Endothelial cell (in vitro differentiated cells): Measurements from ENCODE around the gene AAGAB. TPM values are rescaled to one million over a fixed set of nuclear protein-coding genes. Genes with fewer than 3 reads are reported as not detected.

Experiments
- DNase-seq: peaks from one replicate; pipeline ENCODE4 v3.0.0; 2021; ENCODE audit warnings: low spot score
- H3K27ac Mint-ChIP-seq: one replicate; pipeline ENCODE4 v1.8.0; 2021; ENCODE audit warnings: mixed read lengths, inconsistent platforms; ENCODE audit not compliant: unreplicated experiment
- H3K27me3 Mint-ChIP-seq: one replicate; pipeline ENCODE4 v1.8.0; 2021; ENCODE audit warnings: mild to moderate bottlenecking, moderate library complexity, mixed read lengths, inconsistent platforms; ENCODE audit not compliant: unreplicated experiment
- H3K36me3 Mint-ChIP-seq: one replicate; pipeline ENCODE4 v1.8.0; 2021; ENCODE audit warnings: mild to moderate bottlenecking, low read depth, mixed read lengths, inconsistent platforms; ENCODE audit not compliant: unreplicated experiment
- H3K4me1 Mint-ChIP-seq: one replicate; pipeline ENCODE4 v1.8.0; 2021; ENCODE audit warnings: mild to moderate bottlenecking, mixed read lengths, inconsistent platforms; ENCODE audit not compliant: unreplicated experiment
- H3K4me3 Mint-ChIP-seq: one replicate; pipeline ENCODE4 v1.8.0; 2021; ENCODE audit warnings: mild to moderate bottlenecking, mixed read lengths, inconsistent platforms; ENCODE audit not compliant: unreplicated experiment
- H3K9me3 Mint-ChIP-seq: one replicate; pipeline ENCODE4 v1.8.0; 2021; ENCODE audit warnings: mixed read lengths, inconsistent platforms; ENCODE audit not compliant: unreplicated experiment
- total RNA-seq: library from RNA; stranded (reverse); fragmentation: NEBNext Ultra II Directional; extraction: Animal tissue kit (Norgen Biotek cat#: 25700); gene quantifications from one replicate; pipeline ENCODE4 v1.2.1, GENCODE V29; 2021; ENCODE audit not compliant: unreplicated experiment
- TF ChIP-seq, protein P1 (sequence below): fragments of 200-600 bp; sonication (generic); IDR thresholded peaks from one replicate; pipeline ENCODE4 v1.5.0; 2021; ENCODE audit warnings: antibody characterized with exemption; ENCODE audit not compliant: unreplicated experiment

AAGAB gene
- total RNA-seq, 1 donor from 2014 or later: 40.6 TPM

DNA sequence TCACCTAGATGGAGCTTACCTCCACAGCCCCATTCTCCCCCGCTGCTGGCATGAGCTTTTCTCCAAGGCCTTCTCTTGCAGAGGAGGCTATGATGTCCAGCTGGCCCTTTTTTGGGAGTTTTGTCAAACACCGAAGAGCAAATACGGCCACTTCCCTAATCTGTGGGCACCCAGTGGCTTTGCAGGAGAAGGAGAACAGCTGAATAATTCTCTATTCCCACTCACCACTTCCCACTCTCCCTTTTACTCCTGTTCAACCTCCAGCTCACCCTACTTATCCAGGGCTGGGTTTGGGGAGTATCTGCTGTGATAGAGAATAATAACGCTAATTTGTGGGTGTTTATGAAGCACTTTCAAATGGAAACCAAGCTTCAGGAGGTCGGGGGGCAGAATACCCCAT, 93.0 kb downstream of the AAGAB start:
- no peak for DNase-seq
- TF ChIP-seq, protein P1, sequence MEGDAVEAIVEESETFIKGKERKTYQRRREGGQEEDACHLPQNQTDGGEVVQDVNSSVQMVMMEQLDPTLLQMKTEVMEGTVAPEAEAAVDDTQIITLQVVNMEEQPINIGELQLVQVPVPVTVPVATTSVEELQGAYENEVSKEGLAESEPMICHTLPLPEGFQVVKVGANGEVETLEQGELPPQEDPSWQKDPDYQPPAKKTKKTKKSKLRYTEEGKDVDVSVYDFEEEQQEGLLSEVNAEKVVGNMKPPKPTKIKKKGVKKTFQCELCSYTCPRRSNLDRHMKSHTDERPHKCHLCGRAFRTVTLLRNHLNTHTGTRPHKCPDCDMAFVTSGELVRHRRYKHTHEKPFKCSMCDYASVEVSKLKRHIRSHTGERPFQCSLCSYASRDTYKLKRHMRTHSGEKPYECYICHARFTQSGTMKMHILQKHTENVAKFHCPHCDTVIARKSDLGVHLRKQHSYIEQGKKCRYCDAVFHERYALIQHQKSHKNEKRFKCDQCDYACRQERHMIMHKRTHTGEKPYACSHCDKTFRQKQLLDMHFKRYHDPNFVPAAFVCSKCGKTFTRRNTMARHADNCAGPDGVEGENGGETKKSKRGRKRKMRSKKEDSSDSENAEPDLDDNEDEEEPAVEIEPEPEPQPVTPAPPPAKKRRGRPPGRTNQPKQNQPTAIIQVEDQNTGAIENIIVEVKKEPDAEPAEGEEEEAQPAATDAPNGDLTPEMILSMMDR: no peak
- H3K4me3 Mint-ChIP-seq: no peak overlapping the region
- no peak overlapping the region for H3K27ac Mint-ChIP-seq
- H3K4me1 Mint-ChIP-seq: peaks cover 19% of the 10 kb centered on the region
- no peaks in the 10 kb centered on the region for H3K36me3 Mint-ChIP-seq
- peaks cover 5% of the 10 kb centered on the region for H3K27me3 Mint-ChIP-seq
- no peaks in the 10 kb centered on the region for H3K9me3 Mint-ChIP-seq

DNA sequence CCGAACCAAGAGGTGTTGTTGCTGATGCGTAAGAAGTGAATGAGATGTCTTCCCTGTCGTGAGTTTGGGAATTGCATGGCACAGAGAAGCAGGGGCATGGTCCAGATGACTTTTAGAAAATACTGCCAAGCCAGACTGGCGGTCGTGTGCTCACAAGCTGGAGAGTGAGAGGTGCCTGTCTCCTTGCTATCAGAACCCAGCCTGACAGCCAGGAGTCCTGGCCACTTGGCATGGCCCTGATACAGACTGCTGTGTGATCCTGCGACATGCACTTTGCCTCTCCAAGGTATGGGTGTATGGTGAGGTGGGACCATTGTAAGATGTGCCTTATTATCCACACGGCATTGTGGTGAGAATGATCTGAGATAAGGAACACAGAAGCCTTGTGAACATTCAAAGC, 96.1 kb downstream of the AAGAB start:
- Mint-ChIP-seq H3K9me3 (no peaks in the 10 kb centered on the region), H3K27me3 (peaks cover 3% of the 10 kb centered on the region), H3K27ac (no peak overlapping the region), H3K4me3 (no peak overlapping the region), H3K36me3 (no peaks in the 10 kb centered on the region), H3K4me1 (peaks cover 19% of the 10 kb centered on the region)
- DNase-seq: no peak
- TF ChIP-seq, protein P1: no peak

DNA sequence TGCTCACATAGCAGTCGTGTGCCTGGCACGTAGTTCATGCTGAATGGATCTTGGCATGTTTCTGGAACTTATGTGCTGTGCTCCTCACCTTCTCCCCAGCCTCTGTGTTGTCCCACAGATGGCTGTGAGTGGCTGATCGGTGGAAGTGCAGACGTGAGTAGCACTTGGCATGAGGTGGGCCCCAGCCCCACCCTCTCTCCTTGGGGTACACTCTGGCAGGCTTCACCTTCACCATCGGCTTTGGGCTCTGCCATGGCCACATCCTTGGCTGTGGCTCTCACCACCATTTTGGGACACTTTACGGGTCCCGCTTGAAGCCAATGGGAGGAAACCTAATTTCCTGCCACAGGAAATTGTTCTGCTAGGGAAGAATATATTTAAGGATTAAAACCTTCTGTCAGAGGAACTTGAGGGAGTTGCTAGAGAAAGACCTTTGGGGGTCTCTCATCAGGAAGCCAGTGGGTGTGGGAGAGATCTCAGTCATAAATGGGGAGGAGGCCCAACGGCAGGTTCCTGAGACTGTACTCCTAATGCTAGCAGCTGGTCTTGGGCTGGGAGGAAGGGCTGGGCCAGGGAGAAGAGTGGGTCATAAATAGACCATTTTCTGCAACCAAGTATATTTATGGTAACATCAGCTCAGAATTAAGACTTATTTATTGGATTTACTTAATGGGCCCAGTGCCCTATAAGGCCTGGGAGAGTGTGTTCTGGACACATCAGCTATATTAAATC, 96.8 kb downstream of the AAGAB start:
- TF ChIP-seq, protein P1: no peak
- no peaks in the 10 kb centered on the region for H3K9me3 Mint-ChIP-seq
- peak overlapping the region; percentile 39 for H3K4me3 Mint-ChIP-seq
- H3K36me3 Mint-ChIP-seq: no peaks in the 10 kb centered on the region
- H3K4me1 Mint-ChIP-seq: peaks cover 18% of the 10 kb centered on the region
- peak overlapping the region; percentile 62 for H3K27ac Mint-ChIP-seq
- DNase-seq: no peak
- peaks cover 2% of the 10 kb centered on the region for H3K27me3 Mint-ChIP-seq

DNA sequence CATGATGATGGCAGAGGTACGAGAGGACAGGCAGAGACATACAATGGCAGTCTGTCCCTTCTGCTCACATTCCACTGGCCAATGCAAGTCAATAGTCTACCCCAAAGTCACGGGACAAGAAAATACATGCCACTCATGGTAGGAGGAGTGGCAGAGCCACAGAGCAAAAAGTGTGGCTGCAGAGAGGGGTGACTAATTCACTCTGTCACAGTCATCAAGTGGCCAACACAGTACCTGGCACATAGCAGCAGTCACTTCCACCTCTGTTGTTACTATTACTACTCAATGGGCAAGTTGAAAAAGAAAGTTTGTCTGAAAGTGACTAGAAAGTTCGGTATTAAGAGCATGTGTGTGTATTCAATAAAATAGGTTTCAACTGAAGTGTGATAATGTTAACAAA, 97.6 kb downstream of the AAGAB start:
- H3K9me3 Mint-ChIP-seq: no peaks in the 10 kb centered on the region
- TF ChIP-seq, protein P1: no peak
- no peaks in the 10 kb centered on the region for H3K36me3 Mint-ChIP-seq
- H3K27me3 Mint-ChIP-seq: no peaks in the 10 kb centered on the region
- H3K27ac Mint-ChIP-seq: no peak overlapping the region
- peaks cover 15% of the 10 kb centered on the region for H3K4me1 Mint-ChIP-seq
- H3K4me3 Mint-ChIP-seq: no peak overlapping the region
- no peak for DNase-seq

DNA sequence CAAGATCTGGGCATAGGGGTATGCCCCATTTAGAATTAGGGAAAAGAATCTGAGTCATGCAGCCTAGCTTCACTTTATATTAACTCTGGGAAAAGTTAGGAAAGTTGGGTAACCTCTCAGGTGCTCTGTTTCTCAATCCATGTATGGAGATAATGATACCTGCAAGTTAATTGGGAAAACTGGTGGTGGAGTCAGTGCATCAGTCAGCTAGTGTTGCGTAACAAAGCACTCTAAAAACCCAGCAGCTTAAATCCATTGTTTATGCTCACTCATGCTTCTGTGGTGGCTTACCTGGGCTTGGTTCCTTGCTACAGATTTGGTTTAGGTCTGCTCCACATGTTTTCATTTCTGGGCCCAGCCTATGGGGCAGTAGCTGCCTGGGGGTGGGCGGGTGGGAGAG, 98.0 kb downstream of the AAGAB start:
- Mint-ChIP-seq H3K9me3 (no peaks in the 10 kb centered on the region), H3K27ac (no peak overlapping the region), H3K27me3 (no peaks in the 10 kb centered on the region), H3K4me1 (peaks cover 15% of the 10 kb centered on the region), H3K36me3 (no peaks in the 10 kb centered on the region), H3K4me3 (no peak overlapping the region)
- TF ChIP-seq, protein P1: no peak
- no peak for DNase-seq
